Ureter (tissue), 1 donor: Measurements from ENCODE around the gene BMP10. TPM values are rescaled to one million over a fixed set of nuclear protein-coding genes. Genes with fewer than 3 reads are reported as not detected.

Experiments used
- DNase-seq: peaks from one replicate; pipeline ENCODE4 v3.0.0-alpha.2; 2020; ENCODE audit warnings: low spot score
- total RNA-seq: library from RNA; stranded (reverse); gene quantifications from one replicate; pipeline ENCODE4 v1.2.4, GENCODE V29; 2023
- donor health status: DM: yes; HTN: yes; CAD: no.

Gene BMP10
- total RNA-seq, 1 donor from 2014 or later = not detected

GRCh38 chr2:68889500-68889899 lies 18.3 kb upstream of the BMP10 start:
- no peak for DNase-seq

- no peak for DNase-seq
Measured at GRCh38 chr2:68889021-68889420, 17.8 kb upstream of the BMP10 start.

GRCh38 chr2:68888038-68888704 lies 17.0 kb upstream of the BMP10 start:
- no peak for DNase-seq

GRCh38 chr2:68885811-68886075 lies 14.5 kb upstream of the BMP10 start:
- no peak for DNase-seq

GRCh38 chr2:68885074-68885810 lies 14.0 kb upstream of the BMP10 start:
- no peak for DNase-seq

- DNase-seq = no peak
Measured at GRCh38 chr2:68880213-68880612, 9.0 kb upstream of the BMP10 start.

GRCh38 chr2:68879296-68879695 lies 8.1 kb upstream of the BMP10 start:
- no peak for DNase-seq

- no peak for DNase-seq
Measured at GRCh38 chr2:68878753-68879152, 7.6 kb upstream of the BMP10 start.

GRCh38 chr2:68878071-68878711 lies 7.0 kb upstream of the BMP10 start:
- no peak for DNase-seq

GRCh38 chr2:68877079-68877772 lies 6.0 kb upstream of the BMP10 start:
- no peak for DNase-seq

GRCh38 chr2:68870215-68870614 lies 982 bp downstream of the BMP10 start:
- DNase-seq = no peak

GRCh38 chr2:68865108-68865507 lies 6.1 kb downstream of the BMP10 start:
- DNase-seq = no peak

GRCh38 chr2:68863996-68864395 lies 7.2 kb downstream of the BMP10 start:
- DNase-seq = no peak

- DNase-seq = no peak
Measured at GRCh38 chr2:68862889-68863288, 8.3 kb downstream of the BMP10 start.

- DNase-seq = no peak
Measured at GRCh38 chr2:68861330-68861729, 9.9 kb downstream of the BMP10 start.

- no peak for DNase-seq
Measured at GRCh38 chr2:68860111-68860510, 11.1 kb downstream of the BMP10 start.

- no peak for DNase-seq
Measured at GRCh38 chr2:68857855-68858456, 13.2 kb downstream of the BMP10 start.

- DNase-seq = no peak
Measured at GRCh38 chr2:68857202-68857845, 13.9 kb downstream of the BMP10 start.

- DNase-seq = no peak
Measured at GRCh38 chr2:68855550-68855949, 15.6 kb downstream of the BMP10 start.

GRCh38 chr2:68854476-68854875 lies 16.7 kb downstream of the BMP10 start:
- no peak for DNase-seq

- no peak for DNase-seq
Measured at GRCh38 chr2:68853915-68854314, 17.3 kb downstream of the BMP10 start.

- DNase-seq = no peak
Measured at GRCh38 chr2:68853035-68853434, 18.2 kb downstream of the BMP10 start.
